ENCODE measurements around the gene PRX.

The PRX gene

GRCh38 chr19:40376286-40376862 is 36.8 kb downstream of the PRX start:
- peaks cover 81 to 87% of the 10 kb centered on the region in 2 experiments for H3K36me3 ChIP-seq (ENCODE audit: control insufficient read depth in 1 of 2, insufficient read depth in 2 of 2, low read length in 2 of 2)
- H3K4ac ChIP-seq (ENCODE audit: low read depth, low read length), result no peak overlapping the region
- H3K9ac ChIP-seq (ENCODE audit: low read length), result no peak overlapping the region
- H3K18ac ChIP-seq (ENCODE audit: low read length), result no peak overlapping the region
- no peak overlapping the region for H4K8ac ChIP-seq (ENCODE audit: low read depth, low read length)
- H2AFZ ChIP-seq (ENCODE audit: insufficient read depth, low read length, poor library complexity), result no peak overlapping the region
- H3K27me3 ChIP-seq (ENCODE audit: insufficient read depth, low read length), result no peaks in the 10 kb centered on the region
- no peaks in the 10 kb centered on the region for H3K79me2 ChIP-seq (ENCODE audit: control insufficient read depth, insufficient read depth, low read length, poor library complexity)
- H4K12ac ChIP-seq (ENCODE audit: low read depth, low read length), result no peak overlapping the region
- H3K27ac ChIP-seq (ENCODE audit: low read depth, low read length), result no peak overlapping the region
- no peaks in the 10 kb centered on the region for H3K4me1 ChIP-seq (ENCODE audit: control insufficient read depth in 1 of 2, insufficient read depth in 2 of 2, low read length in 2 of 2)
- no peak overlapping the region for H2BK12ac ChIP-seq (ENCODE audit: low read length)
- H3K4me2 ChIP-seq (ENCODE audit: low read length), result no peak overlapping the region
- no peak for DNase-seq
- H2BK120ac ChIP-seq (ENCODE audit: insufficient read depth, low read length, poor library complexity), result no peak overlapping the region
- no peak overlapping the region for H3K4me3 ChIP-seq (ENCODE audit: low read depth, low read length)
- no peak overlapping the region for H3K14ac ChIP-seq (ENCODE audit: low read length)
- H2AK5ac ChIP-seq (ENCODE audit: low read length), result no peak overlapping the region
- peaks cover 2% of the 10 kb centered on the region for H3K9me3 ChIP-seq (ENCODE audit: insufficient read depth, low read depth, low read length)
- WGBS (ENCODE audit: extremely low coverage, insufficient coverage, insufficient read length), result no CpG with 5 or more reads among the region's 17 CpGs
- no peaks in the 10 kb centered on the region for H3K79me1 ChIP-seq (ENCODE audit: low read length)
- H3K23ac ChIP-seq (ENCODE audit: low read length), result no peak overlapping the region
- no peak overlapping the region for H4K91ac ChIP-seq (ENCODE audit: low read depth, low read length)
- no peak overlapping the region for H2BK5ac ChIP-seq (ENCODE audit: low read depth, low read length, poor library complexity)

GRCh38 chr19:40374084-40374483 is 39.1 kb downstream of the PRX start:
- no peak overlapping the region for H3K14ac ChIP-seq (ENCODE audit: low read length)
- H2AFZ ChIP-seq (ENCODE audit: insufficient read depth, low read length, poor library complexity), result no peak overlapping the region
- no peak overlapping the region for H3K4me3 ChIP-seq (ENCODE audit: low read depth, low read length)
- no peak overlapping the region for H3K18ac ChIP-seq (ENCODE audit: low read length)
- H4K91ac ChIP-seq (ENCODE audit: low read depth, low read length), result no peak overlapping the region
- H3K36me3 ChIP-seq (ENCODE audit: control insufficient read depth in 1 of 2, insufficient read depth in 2 of 2, low read length in 2 of 2), result peaks cover 86 to 88% of the 10 kb centered on the region in 2 experiments
- H3K9ac ChIP-seq (ENCODE audit: low read length), result peak overlapping the region; percentile 46
- no peak overlapping the region for H3K4ac ChIP-seq (ENCODE audit: low read depth, low read length)
- no peaks in the 10 kb centered on the region for H3K79me2 ChIP-seq (ENCODE audit: control insufficient read depth, insufficient read depth, low read length, poor library complexity)
- no peak for DNase-seq
- no peak overlapping the region for H2BK120ac ChIP-seq (ENCODE audit: insufficient read depth, low read length, poor library complexity)
- H3K9me3 ChIP-seq (ENCODE audit: insufficient read depth, low read depth, low read length), result peaks cover 2% of the 10 kb centered on the region
- H3K4me2 ChIP-seq (ENCODE audit: low read length), result no peak overlapping the region
- no peak overlapping the region for H2BK5ac ChIP-seq (ENCODE audit: low read depth, low read length, poor library complexity)
- H2AK5ac ChIP-seq (ENCODE audit: low read length), result no peak overlapping the region
- H3K4me1 ChIP-seq (ENCODE audit: control insufficient read depth in 1 of 2, insufficient read depth in 2 of 2, low read length in 2 of 2), result no peaks in the 10 kb centered on the region
- no peak overlapping the region for H4K12ac ChIP-seq (ENCODE audit: low read depth, low read length)
- no peak overlapping the region for H4K8ac ChIP-seq (ENCODE audit: low read depth, low read length)
- H3K79me1 ChIP-seq (ENCODE audit: low read length), result no peaks in the 10 kb centered on the region
- H3K27ac ChIP-seq (ENCODE audit: low read depth, low read length), result no peak overlapping the region
- H3K23ac ChIP-seq (ENCODE audit: low read length), result no peak overlapping the region
- no CpG with 5 or more reads among the region's 7 CpGs for WGBS (ENCODE audit: extremely low coverage, insufficient coverage, insufficient read length)
- no peak overlapping the region for H2BK12ac ChIP-seq (ENCODE audit: low read length)
- H3K27me3 ChIP-seq (ENCODE audit: insufficient read depth, low read length), result no peaks in the 10 kb centered on the region

- Histone ChIP-seq H3K14ac (ENCODE audit: low read length) (no peak overlapping the region), H3K27ac (ENCODE audit: low read depth, low read length) (no peak overlapping the region), H3K27me3 (ENCODE audit: insufficient read depth, low read length) (no peaks in the 10 kb centered on the region), H2AFZ (ENCODE audit: insufficient read depth, low read length, poor library complexity) (no peak overlapping the region), H4K12ac (ENCODE audit: low read depth, low read length) (no peak overlapping the region), H2BK5ac (ENCODE audit: low read depth, low read length, poor library complexity) (no peak overlapping the region), H2AK5ac (ENCODE audit: low read length) (no peak overlapping the region), H3K9me3 (ENCODE audit: insufficient read depth, low read depth, low read length) (no peaks in the 10 kb centered on the region), H4K91ac (ENCODE audit: low read depth, low read length) (no peak overlapping the region), H3K23ac (ENCODE audit: low read length) (no peak overlapping the region), H3K4ac (ENCODE audit: low read depth, low read length) (no peak overlapping the region), H2BK12ac (ENCODE audit: low read length) (no peak overlapping the region), H4K8ac (ENCODE audit: low read depth, low read length) (no peak overlapping the region), H3K4me2 (ENCODE audit: low read length) (no peak overlapping the region), H3K18ac (ENCODE audit: low read length) (no peak overlapping the region), H3K79me2 (ENCODE audit: control insufficient read depth, insufficient read depth, low read length, poor library complexity) (peaks cover 4% of the 10 kb centered on the region), H3K9ac (ENCODE audit: low read length) (no peak overlapping the region), H3K36me3 (ENCODE audit: control insufficient read depth in 1 of 2, insufficient read depth in 2 of 2, low read length in 2 of 2) (peaks cover 80 to 82% of the 10 kb centered on the region in 2 experiments), H3K4me1 (ENCODE audit: control insufficient read depth in 1 of 2, insufficient read depth in 2 of 2, low read length in 2 of 2) (peaks cover 3 to 9% of the 10 kb centered on the region in 2 experiments), H3K4me3 (ENCODE audit: low read depth, low read length) (no peak overlapping the region), H2BK120ac (ENCODE audit: insufficient read depth, low read length, poor library complexity) (no peak overlapping the region), H3K79me1 (ENCODE audit: low read length) (peaks cover 3% of the 10 kb centered on the region)
- no CpG with 5 or more reads among the region's 5 CpGs for WGBS (ENCODE audit: extremely low coverage, insufficient coverage, insufficient read length)
- no peak for DNase-seq
Measured at GRCh38 chr19:40371802-40372122, 41.4 kb downstream of the PRX start.

- Histone ChIP-seq H2BK120ac (ENCODE audit: insufficient read depth, low read length, poor library complexity) (no peak overlapping the region), H3K4me3 (ENCODE audit: low read depth, low read length) (no peak overlapping the region), H2AK5ac (ENCODE audit: low read length) (no peak overlapping the region), H2BK5ac (ENCODE audit: low read depth, low read length, poor library complexity) (no peak overlapping the region), H3K4ac (ENCODE audit: low read depth, low read length) (no peak overlapping the region), H3K14ac (ENCODE audit: low read length) (no peak overlapping the region), H4K8ac (ENCODE audit: low read depth, low read length) (no peak overlapping the region), H3K18ac (ENCODE audit: low read length) (no peak overlapping the region), H4K12ac (ENCODE audit: low read depth, low read length) (no peak overlapping the region), H3K27me3 (ENCODE audit: insufficient read depth, low read length) (no peaks in the 10 kb centered on the region), H3K79me2 (ENCODE audit: control insufficient read depth, insufficient read depth, low read length, poor library complexity) (peaks cover 8% of the 10 kb centered on the region), H3K27ac (ENCODE audit: low read depth, low read length) (no peak overlapping the region), H3K4me2 (ENCODE audit: low read length) (no peak overlapping the region), H3K9me3 (ENCODE audit: insufficient read depth, low read depth, low read length) (no peaks in the 10 kb centered on the region), H3K9ac (ENCODE audit: low read length) (no peak overlapping the region), H3K23ac (ENCODE audit: low read length) (no peak overlapping the region), H2AFZ (ENCODE audit: insufficient read depth, low read length, poor library complexity) (no peak overlapping the region), H3K36me3 (ENCODE audit: control insufficient read depth in 1 of 2, insufficient read depth in 2 of 2, low read length in 2 of 2) (peaks cover 75 to 76% of the 10 kb centered on the region in 2 experiments), H3K4me1 (ENCODE audit: control insufficient read depth in 1 of 2, insufficient read depth in 2 of 2, low read length in 2 of 2) (peaks cover 6 to 13% of the 10 kb centered on the region in 2 experiments), H4K91ac (ENCODE audit: low read depth, low read length) (no peak overlapping the region), H2BK12ac (ENCODE audit: low read length) (no peak overlapping the region), H3K79me1 (ENCODE audit: low read length) (peaks cover 9% of the 10 kb centered on the region)
- WGBS (ENCODE audit: extremely low coverage, insufficient coverage, insufficient read length), result no CpG with 5 or more reads among the region's 7 CpGs
- no peak for DNase-seq
Measured at GRCh38 chr19:40370997-40371801, 42.0 kb downstream of the PRX start.

Data from trophoblast cell (in vitro differentiated cells and primary cell).